ENCODE measurements around the gene MED29. TPM values are rescaled to one million over a fixed set of nuclear protein-coding genes. Genes with fewer than 3 reads are reported as not detected.

Gene MED29
- total RNA-seq, 1 experiment from 2014 or later: 42.9 TPM

DNA sequence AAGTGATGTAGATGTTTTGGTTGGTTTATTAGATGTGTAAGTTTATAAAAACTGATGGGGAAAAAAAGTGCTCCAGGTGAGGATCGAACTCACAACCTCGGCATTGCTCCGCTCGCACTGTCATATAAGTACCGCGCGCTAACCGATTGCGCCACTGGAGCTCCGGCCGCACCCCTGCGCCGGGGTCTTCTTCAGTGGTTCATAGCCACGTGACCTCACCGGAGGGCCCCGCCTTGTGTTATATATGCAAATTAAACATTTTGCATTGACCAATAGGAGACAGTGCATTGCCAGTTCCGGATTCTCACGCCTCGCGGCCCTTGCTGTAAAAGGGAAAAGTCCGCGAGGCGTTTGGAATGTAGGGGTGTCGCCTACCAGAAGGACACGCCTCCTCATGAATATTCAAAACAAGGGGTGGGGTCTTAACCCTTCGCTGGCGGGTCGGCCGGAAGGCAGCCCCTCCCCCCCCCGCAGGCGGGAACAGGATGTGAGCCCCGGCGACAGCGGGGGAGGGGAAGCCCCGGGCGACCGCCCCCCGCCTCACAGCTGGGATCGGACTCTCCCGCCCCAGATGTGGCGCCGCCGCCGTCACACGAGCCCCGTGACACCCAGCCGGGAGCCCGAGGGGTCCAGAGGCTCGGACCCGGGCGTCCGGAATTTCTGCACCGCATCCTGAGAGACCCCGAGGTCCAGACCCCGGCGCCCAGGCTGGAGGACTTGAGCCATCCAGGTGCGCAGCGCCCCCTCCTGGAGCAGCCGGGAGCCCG lies 21.1 kb downstream of the MED29 start, which contains the start of gene PLEKHG2 (continued):
- TF ChIP-seq ZNF281 (CRISPR knock-in tag; IDR thresholded peaks at IDR 0.05) (peak; percentile 96), ZBTB21 (CRISPR knock-in tag; IDR thresholded peaks at IDR 0.05; ENCODE audit: borderline replicate concordance) (no peak), RELA (CRISPR knock-in tag; IDR thresholded peaks at IDR 0.05; ENCODE audit: borderline replicate concordance) (no peak)
- TF ChIP-seq, protein P1, sequence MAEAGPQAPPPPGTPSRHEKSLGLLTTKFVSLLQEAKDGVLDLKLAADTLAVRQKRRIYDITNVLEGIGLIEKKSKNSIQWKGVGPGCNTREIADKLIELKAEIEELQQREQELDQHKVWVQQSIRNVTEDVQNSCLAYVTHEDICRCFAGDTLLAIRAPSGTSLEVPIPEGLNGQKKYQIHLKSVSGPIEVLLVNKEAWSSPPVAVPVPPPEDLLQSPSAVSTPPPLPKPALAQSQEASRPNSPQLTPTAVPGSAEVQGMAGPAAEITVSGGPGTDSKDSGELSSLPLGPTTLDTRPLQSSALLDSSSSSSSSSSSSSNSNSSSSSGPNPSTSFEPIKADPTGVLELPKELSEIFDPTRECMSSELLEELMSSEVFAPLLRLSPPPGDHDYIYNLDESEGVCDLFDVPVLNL (CRISPR knock-in tag; IDR thresholded peaks at IDR 0.05; ENCODE audit: borderline replicate concordance, low read depth): no peak; the same call in 1 of the 2 replicates

GRCh38 chr19:39412867-39413271 lies 21.7 kb downstream of the MED29 start:
- H3K27ac Mint-ChIP-seq: peak overlapping the region; percentile 65; the same call in 1 of the 2 replicates
- H3K36me3 Mint-ChIP-seq: peaks cover 11% of the 10 kb centered on the region
- H3K4me1 Mint-ChIP-seq: peaks cover 45% of the 10 kb centered on the region
- H3K27me3 Mint-ChIP-seq (ENCODE audit: low read depth): no peaks in the 10 kb centered on the region
- peak overlapping the region; percentile 99 for H3K4me3 Mint-ChIP-seq
- ATAC-seq: no peak; the same call in 1 of the 2 replicates
- CTCF ChIA-PET: interaction anchor here (0.9 to 2.3 kb wide), 9 partner anchors 11 to 119 kb away, joined by 3 to 43 read pairs (median 10); partner anchors contain the start of genes EID2B, MED29, PAF1 and RPS16
- POLR2A ChIA-PET: interaction anchor here (1.5 to 2.3 kb wide), 4 partner anchors 15 to 23 kb away, joined by 5 to 11 read pairs (median 8); partner anchors contain the start of genes MED29, PAF1 and RPS16
- DNase-seq (ENCODE audit: low spot score): no peak
- H3K9me3 Mint-ChIP-seq: no peaks in the 10 kb centered on the region
- TF ChIP-seq, protein P2, sequence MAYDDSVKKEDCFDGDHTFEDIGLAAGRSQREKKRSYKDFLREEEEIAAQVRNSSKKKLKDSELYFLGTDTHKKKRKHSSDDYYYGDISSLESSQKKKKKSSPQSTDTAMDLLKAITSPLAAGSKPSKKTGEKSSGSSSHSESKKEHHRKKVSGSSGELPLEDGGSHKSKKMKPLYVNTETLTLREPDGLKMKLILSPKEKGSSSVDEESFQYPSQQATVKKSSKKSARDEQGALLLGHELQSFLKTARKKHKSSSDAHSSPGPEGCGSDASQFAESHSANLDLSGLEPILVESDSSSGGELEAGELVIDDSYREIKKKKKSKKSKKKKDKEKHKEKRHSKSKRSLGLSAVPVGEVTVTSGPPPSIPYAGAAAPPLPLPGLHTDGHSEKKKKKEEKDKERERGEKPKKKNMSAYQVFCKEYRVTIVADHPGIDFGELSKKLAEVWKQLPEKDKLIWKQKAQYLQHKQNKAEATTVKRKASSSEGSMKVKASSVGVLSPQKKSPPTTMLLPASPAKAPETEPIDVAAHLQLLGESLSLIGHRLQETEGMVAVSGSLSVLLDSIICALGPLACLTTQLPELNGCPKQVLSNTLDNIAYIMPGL (CRISPR knock-in tag; IDR thresholded peaks at IDR 0.05): peak; percentile 25; the same call in 1 of the 2 replicates
- TF ChIP-seq ZNF423 (CRISPR knock-in tag; IDR thresholded peaks at IDR 0.05) (0 out of 2 replicates have a peak, but pooled peaks have one; percentile 22), MYBL2 (CRISPR knock-in tag; IDR thresholded peaks at IDR 0.05) (0 out of 2 replicates have a peak, but pooled peaks have one; percentile 47), TEAD4 (CRISPR knock-in tag; IDR thresholded peaks at IDR 0.05) (no peak), ZBTB43 (CRISPR knock-in tag; IDR thresholded peaks at IDR 0.05) (0 out of 2 replicates have a peak, but pooled peaks have one; percentile 80), CTCF (IDR thresholded peaks at IDR 0.05) (peak; percentile 89; the same call in 1 of the 2 replicates), ZNF263 (CRISPR knock-in tag; IDR thresholded peaks at IDR 0.05; ENCODE audit: low read depth) (no peak), TCF7 (CRISPR knock-in tag; IDR thresholded peaks at IDR 0.05; ENCODE audit: low read depth) (0 out of 2 replicates have a peak, but pooled peaks have one; percentile 50), SP1 (CRISPR knock-in tag; conservative IDR thresholded peaks at IDR 0.05) (no peak), SOX15 (CRISPR knock-in tag; IDR thresholded peaks at IDR 0.05) (no peak)
- TF ChIP-seq, protein P3, sequence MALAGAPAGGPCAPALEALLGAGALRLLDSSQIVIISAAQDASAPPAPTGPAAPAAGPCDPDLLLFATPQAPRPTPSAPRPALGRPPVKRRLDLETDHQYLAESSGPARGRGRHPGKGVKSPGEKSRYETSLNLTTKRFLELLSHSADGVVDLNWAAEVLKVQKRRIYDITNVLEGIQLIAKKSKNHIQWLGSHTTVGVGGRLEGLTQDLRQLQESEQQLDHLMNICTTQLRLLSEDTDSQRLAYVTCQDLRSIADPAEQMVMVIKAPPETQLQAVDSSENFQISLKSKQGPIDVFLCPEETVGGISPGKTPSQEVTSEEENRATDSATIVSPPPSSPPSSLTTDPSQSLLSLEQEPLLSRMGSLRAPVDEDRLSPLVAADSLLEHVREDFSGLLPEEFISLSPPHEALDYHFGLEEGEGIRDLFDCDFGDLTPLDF (CRISPR knock-in tag; IDR thresholded peaks at IDR 0.05): no peak

Data from WTC11 (cell line).